Activated CD4-positive, alpha-beta memory T cell treated with anti-CD3 and anti-CD28 coated beads, Interleukin-2, amount 10 ng/mL, durations not matched to agents 7 days and 5 days (primary cell): ENCODE measurements around the gene RNF38. TPM values are rescaled to one million over a fixed set of nuclear protein-coding genes. Genes with fewer than 3 reads are reported as not detected.
"Not testable (repeated sequence)": the region's sequence is repeated elsewhere in the genome, so short reads cannot be mapped to it uniquely, and the experiment has no call there.

Experiments
- CTCF ChIA-PET: fragments of 350-600 bp; sonication (Branson Sonifier 250); formaldehyde crosslinking; loops from one replicate; lab custom pipeline; 2021; ENCODE audit warnings: antibody characterized with exemption, inconsistent platforms; lab: Charles Lee
- POLR2A ChIA-PET: fragments of 350-600 bp; sonication (Branson Sonifier 250); formaldehyde crosslinking; loops from one replicate; lab custom pipeline; 2021; ENCODE audit warnings: antibody characterized with exemption; lab: Charles Lee
- DNase-seq: peaks from one replicate; pipeline ENCODE4 v3.0.0-alpha.2; 2020
- H3K27ac Mint-ChIP-seq: one replicate; pipeline ENCODE4 v1.8.0; 2021; ENCODE audit warnings: mild to moderate bottlenecking, mixed read lengths
- H3K27me3 Mint-ChIP-seq: one replicate; pipeline ENCODE4 v1.8.0; 2021; ENCODE audit warnings: mixed read lengths
- H3K36me3 Mint-ChIP-seq: one replicate; pipeline ENCODE4 v1.8.0; 2021; ENCODE audit warnings: low read depth, mixed read lengths
- H3K4me1 Mint-ChIP-seq: one replicate; pipeline ENCODE4 v1.8.0; 2021; ENCODE audit warnings: mixed read lengths
- H3K4me3 Mint-ChIP-seq: one replicate; pipeline ENCODE4 v1.8.0; 2021; ENCODE audit warnings: mild to moderate bottlenecking, mixed read lengths
- H3K9me3 Mint-ChIP-seq: one replicate; pipeline ENCODE4 v1.8.0; 2021; ENCODE audit warnings: mixed read lengths
- total RNA-seq, 2 experiments: library from RNA; stranded (reverse); gene quantifications; one replicate each; pipeline ENCODE4 v1.2.3, GENCODE V29; 2021

Gene RNF38
- total RNA-seq, 2 experiments from 2014 or later: 42.1 to 44.4 TPM

GRCh38 chr9:36322462-36322861 lies 77.6 kb downstream of the RNF38 start:
- no peaks in the 10 kb centered on the region for H3K9me3 Mint-ChIP-seq
- H3K36me3 Mint-ChIP-seq: no peaks in the 10 kb centered on the region
- H3K4me3 Mint-ChIP-seq: no peak overlapping the region
- POLR2A ChIA-PET: no interaction called here
- peaks cover 7% of the 10 kb centered on the region for H3K4me1 Mint-ChIP-seq
- H3K27me3 Mint-ChIP-seq: no peaks in the 10 kb centered on the region
- DNase-seq: no peak
- CTCF ChIA-PET: no interaction called here
- H3K27ac Mint-ChIP-seq: no peak overlapping the region

GRCh38 chr9:36321903-36322302 lies 78.2 kb downstream of the RNF38 start:
- POLR2A ChIA-PET, CTCF ChIA-PET, H3K36me3 Mint-ChIP-seq, H3K4me1 Mint-ChIP-seq, H3K4me3 Mint-ChIP-seq, H3K27me3 Mint-ChIP-seq, H3K9me3 Mint-ChIP-seq, DNase-seq, H3K27ac Mint-ChIP-seq: not testable (repeated sequence)

GRCh38 chr9:36320466-36320865 lies 79.6 kb downstream of the RNF38 start:
- DNase-seq: no peak
- no peak overlapping the region for H3K4me3 Mint-ChIP-seq
- POLR2A ChIA-PET: no interaction called here
- H3K27ac Mint-ChIP-seq: no peak overlapping the region
- CTCF ChIA-PET: interaction anchor here (0.6 kb wide), 1 partner anchor 196 kb away, joined by 3 read pairs; no protein-coding TSS in a partner anchor
- no peaks in the 10 kb centered on the region for H3K36me3 Mint-ChIP-seq
- H3K27me3 Mint-ChIP-seq: no peaks in the 10 kb centered on the region
- no peaks in the 10 kb centered on the region for H3K9me3 Mint-ChIP-seq
- H3K4me1 Mint-ChIP-seq: peaks cover 7% of the 10 kb centered on the region

- POLR2A ChIA-PET: no interaction called here
Observed at GRCh38 chr9:36319806-36320205, 80.3 kb downstream of the RNF38 start.

GRCh38 chr9:36319183-36319582 lies 80.9 kb downstream of the RNF38 start:
- POLR2A ChIA-PET: interaction anchor here (0.6 to 1.0 kb wide), 2 partner anchors 8 to 12 kb away, joined by 3 to 4 read pairs; no protein-coding TSS in a partner anchor
- no peaks in the 10 kb centered on the region for H3K9me3 Mint-ChIP-seq

More at GRCh38 chr9:36319806-36320205, 80.3 kb downstream of the RNF38 start:
- H3K27ac Mint-ChIP-seq: no peak overlapping the region
- H3K27me3 Mint-ChIP-seq: no peaks in the 10 kb centered on the region
- H3K4me1 Mint-ChIP-seq: peaks cover 7% of the 10 kb centered on the region
- no peaks in the 10 kb centered on the region for H3K36me3 Mint-ChIP-seq
- H3K4me3 Mint-ChIP-seq: no peak overlapping the region
- H3K9me3 Mint-ChIP-seq: no peaks in the 10 kb centered on the region
- DNase-seq: no peak
- CTCF ChIA-PET: interaction anchor here (1.6 to 1.8 kb wide), 2 partner anchors 9 to 10 kb away, joined by 4 to 7 read pairs; no protein-coding TSS in a partner anchor

GRCh38 chr9:36318212-36318802 lies 81.8 kb downstream of the RNF38 start:
- H3K27me3 Mint-ChIP-seq: no peaks in the 10 kb centered on the region
- DNase-seq: no peak
- no peak overlapping the region for H3K27ac Mint-ChIP-seq
- ChIA-PET POLR2A (interaction anchor here (0.6 to 1.0 kb wide), 2 partner anchors 9 to 11 kb away, joined by 3 to 4 read pairs; no protein-coding TSS in a partner anchor), CTCF (interaction anchor here (1.6 to 1.8 kb wide), 2 partner anchors 10 to 12 kb away, joined by 4 to 7 read pairs; no protein-coding TSS in a partner anchor)
- H3K4me1 Mint-ChIP-seq: no peaks in the 10 kb centered on the region
- H3K36me3 Mint-ChIP-seq: no peaks in the 10 kb centered on the region
- H3K4me3 Mint-ChIP-seq: no peak overlapping the region
- H3K9me3 Mint-ChIP-seq: no peaks in the 10 kb centered on the region

More at GRCh38 chr9:36319183-36319582, 80.9 kb downstream of the RNF38 start:
- Mint-ChIP-seq H3K27me3 (no peaks in the 10 kb centered on the region), H3K4me1 (peaks cover 6% of the 10 kb centered on the region), H3K4me3 (no peak overlapping the region), H3K27ac (no peak overlapping the region), H3K36me3 (no peaks in the 10 kb centered on the region)
- DNase-seq: no peak
- CTCF ChIA-PET: interaction anchor here (1.6 to 1.8 kb wide), 2 partner anchors 9 to 11 kb away, joined by 4 to 7 read pairs; no protein-coding TSS in a partner anchor

GRCh38 chr9:36317766-36318165 lies 82.3 kb downstream of the RNF38 start:
- DNase-seq: no peak
- Mint-ChIP-seq H3K27me3 (no peaks in the 10 kb centered on the region), H3K4me1 (no peaks in the 10 kb centered on the region), H3K27ac (no peak overlapping the region), H3K4me3 (no peak overlapping the region), H3K9me3 (no peaks in the 10 kb centered on the region), H3K36me3 (no peaks in the 10 kb centered on the region)
- POLR2A ChIA-PET: no interaction called here
- CTCF ChIA-PET: interaction anchor here (1.8 kb wide), 1 partner anchor 11 kb away, joined by 7 read pairs; no protein-coding TSS in a partner anchor

GRCh38 chr9:36316611-36317317 lies 83.3 kb downstream of the RNF38 start:
- H3K27me3 Mint-ChIP-seq: no peaks in the 10 kb centered on the region
- POLR2A ChIA-PET: no interaction called here
- H3K4me3 Mint-ChIP-seq: no peak overlapping the region
- H3K4me1 Mint-ChIP-seq: no peaks in the 10 kb centered on the region
- H3K9me3 Mint-ChIP-seq: no peaks in the 10 kb centered on the region
- H3K27ac Mint-ChIP-seq: no peak overlapping the region
- DNase-seq: no peak
- no peaks in the 10 kb centered on the region for H3K36me3 Mint-ChIP-seq
- CTCF ChIA-PET: interaction anchor here (0.8 kb wide), 1 partner anchor 12 kb away, joined by 3 read pairs; no protein-coding TSS in a partner anchor

GRCh38 chr9:36316049-36316448 lies 84.0 kb downstream of the RNF38 start:
- H3K36me3 Mint-ChIP-seq: no peaks in the 10 kb centered on the region
- H3K27ac Mint-ChIP-seq: no peak overlapping the region
- H3K4me3 Mint-ChIP-seq: no peak overlapping the region
- ChIA-PET CTCF (no interaction called here), POLR2A (no interaction called here)
- no peak for DNase-seq
- no peaks in the 10 kb centered on the region for H3K4me1 Mint-ChIP-seq
- no peaks in the 10 kb centered on the region for H3K9me3 Mint-ChIP-seq
- H3K27me3 Mint-ChIP-seq: no peaks in the 10 kb centered on the region

GRCh38 chr9:36315283-36315682 lies 84.8 kb downstream of the RNF38 start:
- ChIA-PET POLR2A (no interaction called here), CTCF (interaction anchor here (0.6 to 1.8 kb wide), 2 partner anchors 14 to 414 kb away, joined by 3 to 5 read pairs; no protein-coding TSS in a partner anchor)
- H3K4me3 Mint-ChIP-seq: no peak overlapping the region
- no peak overlapping the region for H3K27ac Mint-ChIP-seq
- no peaks in the 10 kb centered on the region for H3K36me3 Mint-ChIP-seq
- H3K4me1 Mint-ChIP-seq: no peaks in the 10 kb centered on the region
- H3K27me3 Mint-ChIP-seq: no peaks in the 10 kb centered on the region
- no peaks in the 10 kb centered on the region for H3K9me3 Mint-ChIP-seq
- no peak for DNase-seq

- no peaks in the 10 kb centered on the region for H3K36me3 Mint-ChIP-seq
- ChIA-PET POLR2A (no interaction called here), CTCF (interaction anchor here (0.6 to 1.8 kb wide), 3 partner anchors 14 to 414 kb away, joined by 3 to 6 read pairs (median 5); no protein-coding TSS in a partner anchor)
- H3K4me3 Mint-ChIP-seq: no peak overlapping the region
- no peak overlapping the region for H3K27ac Mint-ChIP-seq
- no peak for DNase-seq
- no peaks in the 10 kb centered on the region for H3K9me3 Mint-ChIP-seq
- no peaks in the 10 kb centered on the region for H3K4me1 Mint-ChIP-seq
- no peaks in the 10 kb centered on the region for H3K27me3 Mint-ChIP-seq
Observed at GRCh38 chr9:36314740-36315139, 85.3 kb downstream of the RNF38 start.

GRCh38 chr9:36306471-36307306 lies 93.4 kb downstream of the RNF38 start:
- no peak overlapping the region for H3K27ac Mint-ChIP-seq
- no peaks in the 10 kb centered on the region for H3K36me3 Mint-ChIP-seq
- CTCF ChIA-PET: interaction anchor here (2.4 kb wide), 1 partner anchor 22 kb away, joined by 9 read pairs; no protein-coding TSS in a partner anchor

More at GRCh38 chr9:36306471-36307306, 93.4 kb downstream of the RNF38 start:
- DNase-seq: no peak
- Mint-ChIP-seq H3K9me3 (no peaks in the 10 kb centered on the region), H3K4me1 (peaks cover 11% of the 10 kb centered on the region), H3K4me3 (no peak overlapping the region), H3K27me3 (no peaks in the 10 kb centered on the region)
- POLR2A ChIA-PET: interaction anchor here (0.9 to 1.4 kb wide), 4 partner anchors 12 to 116 kb away, joined by 3 to 6 read pairs (median 4); partner anchors contain the start of gene CLTA
